Liver (tissue), 9 donors: ENCODE data around the gene ANKRD17. TPM values are rescaled to one million over a fixed set of nuclear protein-coding genes. Genes with fewer than 3 reads are reported as not detected.

Experiments used
- DNase-seq: peaks from one replicate; pipeline ENCODE4 v3.0.0-alpha.2; 2017; ENCODE audit warnings: low spot score
- H3K27ac ChIP-seq, 2 donors: one replicate each; pipeline ENCODE4 v1.7.0; 2013; ENCODE audit warnings: inconsistent platforms in 2 of 2, low read length in 2 of 2, control low read depth in 1 of 2, low read depth in 1 of 2, mild to moderate bottlenecking in 1 of 2
- H3K27me3 ChIP-seq, 4 donors: one replicate each; pipeline versions ENCODE4 v1.6.1 to v1.7.0; 2013; ENCODE audit warnings: low read length in 3 of 4, inconsistent platforms in 1 of 4, mild to moderate bottlenecking in 1 of 4, moderate library complexity in 1 of 4; ENCODE audit not compliant: control insufficient read depth in 4 of 4, insufficient read depth in 4 of 4
- H3K36me3 ChIP-seq, 4 donors: one replicate each; pipeline versions ENCODE4 v1.6.1 to v1.7.0; 2013; ENCODE audit warnings: low read length in 3 of 4, mild to moderate bottlenecking in 3 of 4, low read depth in 1 of 4, moderate library complexity in 1 of 4; ENCODE audit not compliant: control insufficient read depth in 4 of 4, insufficient read depth in 3 of 4
- H3K4me1 ChIP-seq, 4 donors: one replicate each; pipeline versions ENCODE4 v1.6.1 to v1.7.0; 2013; ENCODE audit warnings: low read length in 3 of 4, mild to moderate bottlenecking in 3 of 4, moderate library complexity in 1 of 4; ENCODE audit not compliant: control insufficient read depth in 4 of 4, insufficient read depth in 4 of 4
- H3K4me3 ChIP-seq, 3 donors: one replicate each; pipeline versions ENCODE4 v1.6.1 to v1.7.0; 2013; ENCODE audit warnings: low read length in 3 of 3, control low read depth in 1 of 3, low read depth in 1 of 3, mild to moderate bottlenecking in 1 of 3
- H3K9ac ChIP-seq, 2 donors: one replicate each; pipeline ENCODE4 v1.7.0; 2013; ENCODE audit warnings: low read length in 2 of 2, mild to moderate bottlenecking in 2 of 2, moderate library complexity in 2 of 2, control low read depth in 1 of 2, low read depth in 1 of 2
- H3K9me3 ChIP-seq, 4 donors: one replicate each; pipeline versions ENCODE4 v1.6.1 to v1.7.0; 2013; ENCODE audit warnings: low read length in 3 of 4; ENCODE audit not compliant: control insufficient read depth in 4 of 4
- EGR1 ChIP-seq, 2 donors: IDR thresholded peaks; 2 replicates each; pipeline ENCODE4 v1.6.1; 2016 to 2018; ENCODE audit warnings: antibody characterized with exemption in 2 of 2, low read depth in 2 of 2
- FOXA1 ChIP-seq: IDR thresholded peaks from 2 replicates; pipeline ENCODE4 v1.6.1; 2016; ENCODE audit warnings: antibody characterized with exemption
- FOXA2 ChIP-seq: IDR thresholded peaks from 2 replicates; pipeline ENCODE4 v1.6.1; 2016; ENCODE audit warnings: antibody characterized with exemption
- GABPA ChIP-seq, 2 donors: IDR thresholded peaks in 1 of 2; conservative IDR thresholded peaks in 1 of 2; 2 replicates each; pipeline ENCODE4 v1.6.1; 2016; ENCODE audit warnings: antibody characterized with exemption in 2 of 2, mild to moderate bottlenecking in 1 of 2, moderate library complexity in 1 of 2
- HNF4A ChIP-seq, 2 donors: conservative IDR thresholded peaks; 2 replicates each; pipeline ENCODE4 v1.6.1; 2016; ENCODE audit warnings: antibody characterized with exemption in 2 of 2, mild to moderate bottlenecking in 2 of 2
- JUND ChIP-seq, 2 donors: IDR thresholded peaks; 2 replicates each; pipeline ENCODE4 v1.6.1; 2016; ENCODE audit warnings: antibody characterized with exemption in 2 of 2
- NR2F2 ChIP-seq: IDR thresholded peaks from 2 replicates; pipeline ENCODE4 v1.6.1; 2016; ENCODE audit warnings: antibody characterized with exemption
- RAD21 ChIP-seq, 2 donors: IDR thresholded peaks; 2 replicates each; pipeline ENCODE4 v1.6.1; 2016; ENCODE audit warnings: antibody characterized with exemption in 2 of 2, mild to moderate bottlenecking in 2 of 2
- RXRA ChIP-seq, 2 donors: IDR thresholded peaks; 2 replicates each; pipeline ENCODE4 v1.6.1; 2017 to 2018; ENCODE audit warnings: antibody characterized with exemption in 2 of 2, mild to moderate bottlenecking in 1 of 2
- SP1 ChIP-seq: IDR thresholded peaks from 2 replicates; pipeline ENCODE4 v1.6.1; 2018; ENCODE audit warnings: antibody characterized with exemption, mild to moderate bottlenecking
- TAF1 ChIP-seq: conservative IDR thresholded peaks from 2 replicates; pipeline ENCODE4 v1.6.1; 2016; ENCODE audit warnings: antibody characterized with exemption, mild to moderate bottlenecking
- YY1 ChIP-seq: IDR thresholded peaks from 2 replicates; pipeline ENCODE4 v1.6.1; 2016; ENCODE audit warnings: antibody characterized with exemption, mild to moderate bottlenecking
- WGBS: extraction: QIAGEN DNeasy Blood & Tissue Kit; methylation state at CpG from one replicate; pipeline ENCODE4 v1.1.7; 2013; 5-methylcytosine and 5-hydroxymethylcytosine counted together
- polyA plus RNA-seq, 2 donors: library from polyadenylated mRNA; stranded (reverse) in 1 of 2; unstranded in 1 of 2; fragments of 200-250 nt in 1 of 2; fragments of >200 nt in 1 of 2; fragmentation: Nextera tagmentation in 1 of 2; extraction: Ambion mirVana in 1 of 2; gene quantifications; one replicate each; pipeline versions ENCODE4 v1.2.1 to v1.2.3, GENCODE V29; 2013 to 2015
- total RNA-seq, 2 donors: library from RNA; depleted of rRNA; stranded (reverse); fragments of >200 nt; gene quantifications; one replicate each; pipeline ENCODE4 v1.2.3, GENCODE V29; 2014
- TF ChIP-seq, protein P1 (sequence below): IDR thresholded peaks from 2 replicates; pipeline ENCODE4 v1.6.1; 2016; ENCODE audit warnings: antibody characterized with exemption
- TF ChIP-seq, protein P2 (sequence below): IDR thresholded peaks from 2 replicates; pipeline ENCODE4 v1.6.1; 2016; ENCODE audit warnings: antibody characterized with exemption, mild to moderate bottlenecking
- TF ChIP-seq, protein P3 (sequence below): fragments of 150-350 bp; IDR thresholded peaks from 2 replicates; pipeline ENCODE4 v1.5.1; 2017; ENCODE audit warnings: improper control_type of control experiment, low read depth, low read length; ENCODE audit not compliant: missing input control
- TF ChIP-seq, protein P4 (sequence below): IDR thresholded peaks from 2 replicates; pipeline ENCODE4 v1.6.1; 2016; ENCODE audit warnings: antibody characterized with exemption
- TF ChIP-seq, protein P5 (sequence below): IDR thresholded peaks from 2 replicates; pipeline ENCODE4 v1.6.1; 2016; ENCODE audit warnings: antibody characterized with exemption
- donor health status: healthy.
- donor health status: healthy.
- donor health status: healthy.
- donor health status: healthy.
- donor health status: healthy.

The ANKRD17 gene
- total and polyA plus RNA-seq, 4 donors: 11.6 to 38.5 (median 19.7) TPM

DNA sequence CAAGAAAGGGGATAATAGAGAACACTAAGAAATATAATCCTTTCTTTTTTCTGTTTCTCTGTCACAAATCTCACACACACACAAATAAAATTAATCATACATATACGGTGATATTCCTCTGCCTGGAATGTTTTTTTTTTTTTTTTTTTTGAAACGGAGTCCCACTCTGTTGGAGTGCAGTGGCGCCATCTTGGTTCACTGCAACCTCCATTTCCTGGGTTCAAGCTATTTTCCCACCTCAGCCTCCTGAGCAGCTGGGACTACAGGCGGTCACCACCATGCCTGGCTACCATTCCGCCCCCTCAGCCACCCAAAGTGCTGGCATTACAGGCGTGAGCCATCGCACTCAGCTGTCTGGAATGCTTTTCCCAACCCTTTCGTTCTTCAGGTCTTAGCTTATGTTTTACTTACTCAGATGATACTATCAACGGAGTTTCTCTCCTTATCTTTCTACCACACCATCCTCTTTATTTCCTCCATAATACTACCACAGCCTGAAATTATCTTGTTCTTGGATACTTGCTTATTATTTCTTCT lies 69.3 kb downstream of the ANKRD17 start:
- Histone ChIP-seq H3K27me3 (no peaks in the 10 kb centered on the region), H3K4me3 (no peak overlapping the region), H3K36me3 (no peaks in the 10 kb centered on the region), H3K9ac (no peak overlapping the region), H3K4me1 (peaks cover 0 to 3% (median 0%) of the 10 kb centered on the region in 4 donors), H3K9me3 (no peaks in the 10 kb centered on the region), H3K27ac (no peak overlapping the region)
- 97% methylated on average over 9 of the region's 9 CpGs for WGBS
- TF ChIP-seq JUND (IDR thresholded peaks at IDR 0.05): no peak
- TF ChIP-seq, protein P1, sequence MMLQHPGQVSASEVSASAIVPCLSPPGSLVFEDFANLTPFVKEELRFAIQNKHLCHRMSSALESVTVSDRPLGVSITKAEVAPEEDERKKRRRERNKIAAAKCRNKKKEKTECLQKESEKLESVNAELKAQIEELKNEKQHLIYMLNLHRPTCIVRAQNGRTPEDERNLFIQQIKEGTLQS: no peak
- TF ChIP-seq, protein P2, sequence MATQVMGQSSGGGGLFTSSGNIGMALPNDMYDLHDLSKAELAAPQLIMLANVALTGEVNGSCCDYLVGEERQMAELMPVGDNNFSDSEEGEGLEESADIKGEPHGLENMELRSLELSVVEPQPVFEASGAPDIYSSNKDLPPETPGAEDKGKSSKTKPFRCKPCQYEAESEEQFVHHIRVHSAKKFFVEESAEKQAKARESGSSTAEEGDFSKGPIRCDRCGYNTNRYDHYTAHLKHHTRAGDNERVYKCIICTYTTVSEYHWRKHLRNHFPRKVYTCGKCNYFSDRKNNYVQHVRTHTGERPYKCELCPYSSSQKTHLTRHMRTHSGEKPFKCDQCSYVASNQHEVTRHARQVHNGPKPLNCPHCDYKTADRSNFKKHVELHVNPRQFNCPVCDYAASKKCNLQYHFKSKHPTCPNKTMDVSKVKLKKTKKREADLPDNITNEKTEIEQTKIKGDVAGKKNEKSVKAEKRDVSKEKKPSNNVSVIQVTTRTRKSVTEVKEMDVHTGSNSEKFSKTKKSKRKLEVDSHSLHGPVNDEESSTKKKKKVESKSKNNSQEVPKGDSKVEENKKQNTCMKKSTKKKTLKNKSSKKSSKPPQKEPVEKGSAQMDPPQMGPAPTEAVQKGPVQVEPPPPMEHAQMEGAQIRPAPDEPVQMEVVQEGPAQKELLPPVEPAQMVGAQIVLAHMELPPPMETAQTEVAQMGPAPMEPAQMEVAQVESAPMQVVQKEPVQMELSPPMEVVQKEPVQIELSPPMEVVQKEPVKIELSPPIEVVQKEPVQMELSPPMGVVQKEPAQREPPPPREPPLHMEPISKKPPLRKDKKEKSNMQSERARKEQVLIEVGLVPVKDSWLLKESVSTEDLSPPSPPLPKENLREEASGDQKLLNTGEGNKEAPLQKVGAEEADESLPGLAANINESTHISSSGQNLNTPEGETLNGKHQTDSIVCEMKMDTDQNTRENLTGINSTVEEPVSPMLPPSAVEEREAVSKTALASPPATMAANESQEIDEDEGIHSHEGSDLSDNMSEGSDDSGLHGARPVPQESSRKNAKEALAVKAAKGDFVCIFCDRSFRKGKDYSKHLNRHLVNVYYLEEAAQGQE: no peak
- TF ChIP-seq RXRA (IDR thresholded peaks at IDR 0.05): no peak
- TF ChIP-seq, protein P3, sequence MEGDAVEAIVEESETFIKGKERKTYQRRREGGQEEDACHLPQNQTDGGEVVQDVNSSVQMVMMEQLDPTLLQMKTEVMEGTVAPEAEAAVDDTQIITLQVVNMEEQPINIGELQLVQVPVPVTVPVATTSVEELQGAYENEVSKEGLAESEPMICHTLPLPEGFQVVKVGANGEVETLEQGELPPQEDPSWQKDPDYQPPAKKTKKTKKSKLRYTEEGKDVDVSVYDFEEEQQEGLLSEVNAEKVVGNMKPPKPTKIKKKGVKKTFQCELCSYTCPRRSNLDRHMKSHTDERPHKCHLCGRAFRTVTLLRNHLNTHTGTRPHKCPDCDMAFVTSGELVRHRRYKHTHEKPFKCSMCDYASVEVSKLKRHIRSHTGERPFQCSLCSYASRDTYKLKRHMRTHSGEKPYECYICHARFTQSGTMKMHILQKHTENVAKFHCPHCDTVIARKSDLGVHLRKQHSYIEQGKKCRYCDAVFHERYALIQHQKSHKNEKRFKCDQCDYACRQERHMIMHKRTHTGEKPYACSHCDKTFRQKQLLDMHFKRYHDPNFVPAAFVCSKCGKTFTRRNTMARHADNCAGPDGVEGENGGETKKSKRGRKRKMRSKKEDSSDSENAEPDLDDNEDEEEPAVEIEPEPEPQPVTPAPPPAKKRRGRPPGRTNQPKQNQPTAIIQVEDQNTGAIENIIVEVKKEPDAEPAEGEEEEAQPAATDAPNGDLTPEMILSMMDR: no peak
- no peak for TF ChIP-seq TAF1
- TF ChIP-seq, protein P4, sequence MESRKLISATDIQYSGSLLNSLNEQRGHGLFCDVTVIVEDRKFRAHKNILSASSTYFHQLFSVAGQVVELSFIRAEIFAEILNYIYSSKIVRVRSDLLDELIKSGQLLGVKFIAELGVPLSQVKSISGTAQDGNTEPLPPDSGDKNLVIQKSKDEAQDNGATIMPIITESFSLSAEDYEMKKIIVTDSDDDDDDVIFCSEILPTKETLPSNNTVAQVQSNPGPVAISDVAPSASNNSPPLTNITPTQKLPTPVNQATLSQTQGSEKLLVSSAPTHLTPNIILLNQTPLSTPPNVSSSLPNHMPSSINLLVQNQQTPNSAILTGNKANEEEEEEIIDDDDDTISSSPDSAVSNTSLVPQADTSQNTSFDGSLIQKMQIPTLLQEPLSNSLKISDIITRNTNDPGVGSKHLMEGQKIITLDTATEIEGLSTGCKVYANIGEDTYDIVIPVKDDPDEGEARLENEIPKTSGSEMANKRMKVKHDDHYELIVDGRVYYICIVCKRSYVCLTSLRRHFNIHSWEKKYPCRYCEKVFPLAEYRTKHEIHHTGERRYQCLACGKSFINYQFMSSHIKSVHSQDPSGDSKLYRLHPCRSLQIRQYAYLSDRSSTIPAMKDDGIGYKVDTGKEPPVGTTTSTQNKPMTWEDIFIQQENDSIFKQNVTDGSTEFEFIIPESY: no peak
- TF ChIP-seq FOXA1: no peak
- TF ChIP-seq, protein P5, sequence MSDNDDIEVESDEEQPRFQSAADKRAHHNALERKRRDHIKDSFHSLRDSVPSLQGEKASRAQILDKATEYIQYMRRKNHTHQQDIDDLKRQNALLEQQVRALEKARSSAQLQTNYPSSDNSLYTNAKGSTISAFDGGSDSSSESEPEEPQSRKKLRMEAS: no peak
- no peak for TF ChIP-seq FOXA2
- no peak for TF ChIP-seq RAD21 (IDR thresholded peaks at IDR 0.05)
- no peak for TF ChIP-seq GABPA (IDR thresholded peaks at IDR 0.05 in 1 of 2, conservative IDR thresholded peaks at IDR 0.05 in 1 of 2)
- no peak for TF ChIP-seq HNF4A (conservative IDR thresholded peaks at IDR 0.05)
- no peak for DNase-seq

DNA sequence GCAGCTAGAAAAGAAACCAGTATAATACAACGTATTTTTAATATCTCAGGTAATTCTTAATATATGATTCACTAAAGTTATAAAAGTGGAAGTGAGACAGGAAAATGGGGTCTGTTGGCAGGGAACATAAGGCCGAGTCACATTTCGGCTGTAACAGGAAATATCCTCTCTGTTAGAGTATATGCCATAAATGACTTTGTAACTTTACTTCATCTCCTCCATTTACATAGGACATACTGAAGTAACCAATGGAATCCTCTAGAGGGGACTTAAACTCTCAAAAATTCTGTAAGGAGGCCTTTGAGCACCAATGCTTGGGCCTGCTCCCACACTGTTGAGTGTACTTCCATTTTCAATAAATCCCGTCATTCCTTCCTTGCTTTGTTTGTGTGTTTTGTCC lies 71.3 kb downstream of the ANKRD17 start:
- no peak overlapping the region for H3K27ac ChIP-seq
- no peak overlapping the region for H3K9ac ChIP-seq
- peaks cover 0 to 7% (median 0%) of the 10 kb centered on the region in 4 donors for H3K4me1 ChIP-seq
- H3K27me3 ChIP-seq: no peaks in the 10 kb centered on the region
- no peak for DNase-seq
- 78% methylated on average over 4 of the region's 4 CpGs for WGBS
- H3K4me3 ChIP-seq: no peak overlapping the region
- no peaks in the 10 kb centered on the region for H3K9me3 ChIP-seq
- no peaks in the 10 kb centered on the region for H3K36me3 ChIP-seq
- TF ChIP-seq JUND (IDR thresholded peaks at IDR 0.05) (no peak), RAD21 (IDR thresholded peaks at IDR 0.05) (no peak), NR2F2 (no peak), YY1 (no peak), SP1 (no peak), EGR1 (IDR thresholded peaks at IDR 0.05; ENCODE audit: low read depth in 2 of 2) (no peak), FOXA1 (no peak), FOXA2 (no peak)
- TF ChIP-seq, protein P2: no peak
- TF ChIP-seq, protein P1: no peak
- TF ChIP-seq, protein P4: no peak
